Activated CD8-positive, alpha-beta memory T cell treated with anti-CD3 and anti-CD28 coated beads for 48 hours (primary cell): ENCODE results near the gene TFB1M.
"Not testable (repeated sequence)": the region's sequence is repeated elsewhere in the genome, so short reads cannot be mapped to it uniquely, and the experiment has no call there.

Experiments used
- DNase-seq, 3 experiments: peaks; one replicate each; pipeline ENCODE4 v3.0.0-alpha.2; 2020; ENCODE audit warnings: low read depth in 2 of 3, low spot score in 2 of 3

The TFB1M gene

DNA sequence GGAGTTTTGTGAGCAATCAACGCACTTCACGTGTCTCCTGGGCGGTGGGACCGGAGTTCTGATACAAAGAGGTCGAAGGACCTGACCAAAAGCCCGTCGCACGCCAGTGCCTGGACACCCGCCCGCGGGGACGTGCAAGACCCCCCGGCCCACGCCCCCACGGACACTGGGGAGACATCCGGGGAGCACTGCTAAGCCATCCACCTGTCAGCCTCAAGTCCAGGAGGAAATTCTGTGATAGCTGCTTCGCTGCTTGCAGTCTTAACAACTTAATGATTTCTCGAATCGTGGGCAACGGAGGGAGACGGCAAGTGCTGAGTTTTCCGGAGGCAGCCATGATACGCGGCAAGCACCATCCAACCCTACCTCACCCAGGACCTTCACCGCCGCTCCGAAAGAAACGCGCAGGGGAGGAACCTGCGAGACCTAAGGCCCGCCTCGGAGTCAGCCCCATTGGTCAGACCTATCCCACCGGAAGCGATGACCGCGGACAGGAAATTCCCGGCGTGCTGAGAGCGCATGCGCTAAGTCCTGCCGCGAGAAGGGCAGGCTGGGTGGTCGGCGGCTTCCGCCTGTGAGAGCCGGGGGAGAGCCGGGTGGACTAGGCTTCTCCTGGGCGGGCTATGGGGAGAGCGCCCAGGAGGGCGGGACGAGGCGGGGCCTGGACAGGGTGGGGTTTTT lies at the start of gene TFB1M:
Gene TFB1M, minus strand, starts transcription at position 393 of the 681 bp plus-strand sequence. Its CDS starts 56 bp downstream, at position 337.
- DNase-seq = peak; percentile 84 to 99 (median 97)

DNA sequence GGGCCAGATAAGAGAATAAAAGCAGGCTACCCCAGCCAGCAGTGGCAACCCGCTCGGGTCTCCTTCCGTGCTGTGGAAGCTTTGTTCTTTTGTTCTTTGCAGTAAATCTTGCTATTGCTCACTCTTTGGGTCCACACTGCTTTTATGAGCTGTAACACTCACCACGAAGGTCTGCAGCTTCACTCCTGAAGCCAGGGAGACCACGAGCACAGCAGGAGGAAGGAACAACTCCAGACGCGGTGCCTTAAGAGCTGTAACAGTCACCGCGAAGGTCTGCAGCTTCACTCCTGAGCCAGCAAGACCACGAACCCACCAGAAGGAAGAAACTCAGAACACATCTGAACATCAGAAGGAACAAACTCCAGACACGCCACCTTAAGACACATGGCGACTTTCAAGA lies 49.7 kb upstream of the TFB1M start:
- not testable (repeated sequence) for DNase-seq

DNA sequence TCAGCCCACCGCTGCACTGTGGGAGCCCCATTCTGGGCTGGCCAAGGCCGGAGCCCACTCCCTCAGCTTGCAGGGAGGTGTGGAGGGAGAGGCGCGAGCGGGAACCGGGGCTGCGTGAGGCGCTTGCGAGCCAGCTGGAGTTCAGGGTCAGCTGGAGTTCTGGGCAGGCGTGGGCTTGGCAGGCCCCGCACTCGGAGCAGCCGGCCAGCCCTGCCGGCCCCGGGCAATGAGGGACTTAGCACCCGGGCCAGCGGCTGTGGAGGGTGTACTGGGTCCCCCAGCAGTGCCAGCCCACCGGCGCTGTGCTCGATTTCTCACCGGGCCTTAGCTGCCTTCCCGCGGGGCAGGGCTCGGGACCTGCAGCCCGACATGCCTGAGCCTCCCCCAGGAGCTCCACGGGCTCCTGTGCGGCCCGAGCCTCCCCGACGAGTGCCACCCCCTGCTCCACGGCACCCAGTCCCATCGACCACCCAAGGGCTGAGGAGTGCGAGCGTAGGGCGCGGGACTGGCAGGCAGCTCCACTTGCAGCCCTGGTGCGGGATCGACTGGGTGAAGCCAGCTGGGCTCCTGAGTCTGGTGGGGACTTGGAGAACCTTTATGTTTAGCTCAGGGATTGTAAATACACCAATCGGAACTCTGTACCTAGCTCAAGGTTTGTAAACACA lies 48.8 kb upstream of the TFB1M start:
- DNase-seq = not testable (repeated sequence)

DNA sequence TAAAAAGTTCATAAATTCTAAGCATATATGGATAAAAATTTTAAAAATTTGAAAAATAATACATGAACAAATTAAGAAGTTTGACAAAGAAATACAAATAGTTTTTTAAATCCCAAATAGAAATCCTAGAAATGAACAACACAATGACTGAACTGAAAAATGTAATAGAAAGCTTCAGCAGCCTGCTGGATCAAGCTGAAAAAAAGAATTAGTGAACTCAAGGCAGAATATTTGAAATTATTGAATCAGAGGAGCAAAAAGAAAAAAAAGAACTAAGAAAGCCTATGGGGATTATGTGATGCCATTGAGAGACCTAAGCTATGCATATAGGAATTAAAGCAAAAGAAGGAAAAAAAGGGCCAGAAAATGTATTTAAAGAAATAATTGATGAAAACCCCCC lies 39.9 kb upstream of the TFB1M start:
- DNase-seq = no peak

DNA sequence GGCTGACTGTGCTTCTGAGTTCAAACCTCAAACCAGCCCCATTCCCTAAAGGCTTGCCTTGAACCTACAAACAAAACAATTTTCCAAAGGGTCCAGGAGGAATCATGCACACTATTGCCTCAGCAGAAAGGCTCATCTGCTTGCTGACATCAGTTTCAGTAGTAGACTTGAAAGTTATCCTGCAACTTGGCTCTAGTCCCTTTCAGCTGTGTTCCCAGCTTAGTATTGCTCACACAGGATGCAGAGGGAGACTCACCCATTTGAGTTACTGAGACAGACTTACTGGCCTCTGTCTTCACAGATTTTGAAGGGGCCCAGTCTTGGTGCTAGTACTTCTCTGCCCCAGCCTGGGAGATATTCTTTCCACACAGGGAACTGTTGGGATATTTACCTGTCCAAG lies 38.5 kb upstream of the TFB1M start:
- DNase-seq = no peak

DNA sequence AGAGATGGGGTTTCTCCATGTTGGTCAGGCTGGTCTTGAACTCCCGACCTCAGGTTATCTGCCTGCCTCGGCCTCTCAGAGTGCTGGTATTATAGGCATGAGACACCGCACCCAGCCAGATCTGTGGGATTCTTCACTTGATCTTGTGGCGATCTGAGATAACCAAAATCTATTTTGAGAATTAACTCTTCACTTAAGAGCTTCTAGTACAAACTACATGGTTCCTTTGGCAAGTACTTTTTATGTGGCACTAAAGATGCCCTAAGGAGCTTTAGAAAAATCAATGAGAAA lies 37.8 kb upstream of the TFB1M start:
- no peak for DNase-seq

DNA sequence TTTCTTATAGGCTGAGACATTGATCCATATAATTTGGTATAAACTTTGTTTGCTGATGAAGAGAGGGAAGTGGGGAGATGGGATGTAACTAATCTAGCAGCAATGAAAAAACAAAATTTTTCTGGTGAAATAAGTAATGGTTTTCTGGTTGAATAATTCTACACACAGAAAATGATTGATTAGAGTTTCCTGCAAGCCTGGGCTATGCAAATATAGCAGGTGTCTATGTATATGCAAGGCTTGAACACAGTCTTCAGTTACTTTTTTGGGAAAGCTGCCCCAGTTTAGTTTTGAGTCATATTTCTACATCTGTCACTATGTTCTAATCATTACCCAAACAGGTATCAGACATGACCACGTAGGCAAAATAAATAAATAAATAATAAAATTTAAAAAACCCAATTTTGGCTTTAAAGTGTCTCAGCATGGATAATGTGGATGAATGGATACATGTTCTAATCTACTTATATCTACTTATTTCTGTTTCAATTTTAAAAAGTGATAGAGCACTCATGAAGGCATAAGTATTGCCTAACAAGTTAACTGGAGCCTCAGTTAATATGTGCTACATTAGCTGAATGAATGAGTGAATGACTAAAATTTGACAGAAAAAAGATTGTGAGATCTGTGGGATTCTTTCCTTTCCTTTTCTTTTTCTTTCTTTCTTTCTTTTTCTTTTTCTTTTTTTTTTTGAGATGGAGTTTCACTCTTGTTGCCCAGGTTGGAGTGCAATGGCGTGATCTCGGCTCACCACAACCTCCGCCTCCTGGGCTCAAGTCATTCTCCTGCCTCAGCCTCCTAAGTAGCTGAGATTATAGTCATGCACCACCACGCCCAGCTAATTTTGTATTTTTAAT lies 37.2 kb upstream of the TFB1M start:
- no peak for DNase-seq

DNA sequence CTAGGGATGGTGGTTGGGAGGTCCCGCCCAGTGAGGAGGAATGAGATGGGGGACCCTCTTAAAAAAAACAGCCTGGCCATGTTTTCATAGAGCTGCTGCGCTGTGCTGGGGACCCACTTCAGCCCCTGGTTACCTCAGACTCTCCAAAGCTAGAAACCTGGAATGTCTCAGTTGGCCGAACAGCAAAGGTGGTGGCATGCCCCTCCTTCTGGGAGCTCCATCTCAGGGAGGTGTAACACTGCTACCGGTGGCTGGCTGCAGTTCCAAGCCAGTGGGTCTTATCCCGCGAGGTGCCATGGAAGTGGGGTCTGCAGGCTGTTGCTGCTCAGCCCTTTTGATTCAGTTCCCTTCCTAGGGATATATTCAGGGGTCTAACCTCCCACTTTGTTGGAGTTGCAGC lies 35.7 kb upstream of the TFB1M start:
- no peak for DNase-seq

DNA sequence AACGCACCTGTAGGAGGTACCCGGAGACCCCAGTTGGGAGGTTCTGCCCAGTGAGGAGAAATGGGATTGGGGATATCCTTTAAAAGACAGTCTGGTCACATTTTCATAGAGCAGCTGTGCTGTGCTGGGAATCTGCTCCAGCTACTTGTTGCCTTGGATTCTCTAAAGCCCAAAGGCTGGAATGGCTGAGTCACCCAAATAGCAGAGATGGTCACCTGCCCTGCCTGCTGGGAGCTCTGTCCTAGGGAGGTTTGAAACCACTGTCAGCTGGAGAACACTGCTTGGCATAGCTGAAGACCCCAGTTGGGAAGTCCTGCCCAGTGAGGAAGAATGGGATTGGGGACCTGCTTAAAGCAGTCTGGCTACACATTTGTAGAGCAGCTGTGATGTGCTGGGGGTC lies 34.8 kb upstream of the TFB1M start:
- DNase-seq = no peak

DNA sequence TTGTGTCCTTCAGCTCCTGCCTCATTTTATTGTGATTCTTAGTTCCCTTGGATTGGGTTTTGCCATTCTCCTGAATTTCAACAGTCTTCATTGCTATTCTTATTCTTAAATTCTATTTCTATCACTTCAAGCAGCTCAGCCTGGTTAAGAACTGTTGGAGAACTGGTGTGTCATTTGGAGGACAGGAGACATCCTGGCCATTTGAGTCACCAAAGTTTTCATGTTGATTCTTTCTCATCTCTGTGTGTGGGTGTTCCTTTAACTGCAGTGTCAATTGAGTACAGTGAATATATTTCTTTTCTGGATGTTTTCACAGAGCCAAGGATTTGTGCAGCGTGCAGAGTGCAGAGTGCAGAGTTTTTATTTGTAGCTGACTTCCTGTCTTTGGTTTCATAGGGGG lies 33.5 kb upstream of the TFB1M start:
- no peak for DNase-seq

DNA sequence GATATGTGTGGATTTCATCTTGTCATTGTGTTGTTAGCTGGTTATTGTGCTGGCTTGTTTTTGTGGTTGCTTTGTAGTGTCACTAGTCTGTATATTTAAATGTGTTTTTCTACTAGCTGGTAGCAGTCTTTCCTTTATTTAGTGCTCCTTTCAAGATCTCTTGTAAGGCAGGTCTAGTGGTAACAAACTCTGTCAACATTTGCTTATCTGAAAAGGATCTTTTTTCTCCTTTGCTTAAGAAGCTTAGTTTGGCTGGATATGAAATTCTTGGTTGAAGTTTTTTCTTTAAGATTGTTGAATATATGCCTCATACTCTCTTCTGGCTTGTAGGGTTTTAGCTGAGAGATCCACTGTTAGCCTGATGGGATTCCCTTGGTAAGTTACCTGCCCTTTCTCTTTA lies 32.7 kb upstream of the TFB1M start:
- no peak for DNase-seq

DNA sequence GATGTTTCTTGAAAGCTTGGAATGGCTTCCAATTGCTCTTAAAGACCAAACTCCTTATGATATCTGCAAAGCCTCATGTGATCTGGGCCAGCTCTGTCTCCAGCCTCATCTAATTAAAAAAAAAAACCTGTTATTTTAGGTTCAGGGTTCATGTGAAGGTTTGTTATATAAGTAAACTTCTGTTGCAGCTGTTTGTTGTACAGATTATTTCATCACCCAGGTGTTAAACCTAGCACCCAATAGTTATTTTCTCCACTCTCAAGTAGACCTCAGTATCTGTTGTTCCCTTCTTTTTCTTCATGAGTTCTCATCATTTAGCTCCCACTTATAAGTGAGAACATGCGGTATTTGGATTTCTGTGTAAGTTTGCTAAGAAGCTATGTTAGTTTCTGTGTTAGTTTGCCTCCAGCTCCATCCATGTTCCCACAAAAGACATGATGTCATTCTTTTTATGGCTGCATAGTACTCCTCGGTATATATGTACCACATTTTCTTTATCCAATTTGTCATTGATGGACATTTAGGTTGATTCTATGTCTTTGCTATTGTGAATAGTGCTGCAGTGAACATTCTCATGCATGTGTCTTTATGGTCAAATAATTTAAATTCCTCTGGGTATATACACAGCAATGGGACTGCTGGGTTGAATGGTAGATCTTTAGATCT lies 30.2 kb upstream of the TFB1M start:
- DNase-seq = no peak

DNA sequence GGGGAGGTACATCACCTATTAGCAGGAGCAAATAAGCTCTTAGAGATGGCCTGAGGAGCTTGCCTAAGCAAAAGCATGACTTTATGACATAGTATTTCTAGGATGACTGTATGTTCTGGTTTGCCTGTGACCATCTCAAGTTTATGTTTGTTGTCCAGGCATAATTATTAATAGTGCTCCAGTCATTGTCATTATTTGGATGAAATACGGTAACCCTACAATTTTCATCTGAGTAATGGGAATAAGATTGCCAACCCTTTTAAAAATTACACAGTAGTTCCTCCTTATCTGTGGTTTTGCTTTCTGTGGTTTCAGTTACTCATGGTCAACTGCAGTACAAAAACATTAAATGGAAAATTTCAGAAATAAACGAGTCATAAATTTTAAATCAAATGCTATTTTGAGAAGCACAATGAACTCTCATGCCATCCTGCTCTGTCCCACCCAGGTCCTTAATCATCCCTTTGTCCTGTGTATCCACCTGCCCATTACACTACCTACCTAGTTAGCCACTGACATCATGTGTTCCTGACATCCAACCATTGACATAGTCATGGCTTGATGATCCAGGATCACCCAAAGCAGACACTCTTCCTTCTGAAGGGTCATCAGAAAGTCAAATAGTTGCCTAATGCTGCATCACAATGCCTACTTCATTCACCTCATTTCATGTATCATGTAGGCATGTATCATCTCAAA lies 27.0 kb upstream of the TFB1M start:
- DNase-seq = no peak

DNA sequence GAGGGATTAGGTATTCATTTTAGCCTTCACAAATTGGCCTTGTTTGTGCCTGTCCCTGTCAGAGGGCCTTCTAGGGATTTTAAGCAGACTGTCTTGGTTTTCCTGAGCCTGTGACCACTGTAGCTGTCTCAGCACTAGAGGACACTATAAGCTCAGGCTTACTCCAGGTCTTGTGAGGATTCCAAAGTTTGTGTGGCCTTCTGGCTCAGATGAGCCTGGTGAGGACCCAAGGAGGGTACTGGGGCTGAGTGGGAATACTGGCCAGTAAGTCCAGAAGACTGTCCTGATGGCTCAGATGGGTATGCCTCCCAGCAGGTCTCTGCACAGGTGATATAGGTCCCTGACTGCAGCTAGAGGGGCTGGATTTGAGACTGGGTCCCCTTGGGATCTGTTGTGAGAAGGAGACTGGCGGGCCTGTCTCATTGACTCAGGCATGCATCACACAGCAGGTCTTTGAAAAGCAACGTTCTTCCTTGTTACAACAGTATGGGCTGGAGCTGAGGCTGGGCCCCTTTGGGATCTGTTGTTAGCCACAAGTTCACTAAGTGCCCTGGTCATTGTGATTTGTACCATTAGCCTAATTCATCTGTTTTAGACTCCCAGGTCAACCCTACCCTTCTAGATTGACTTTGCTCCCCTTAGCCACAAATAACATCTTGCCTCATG lies 26.3 kb upstream of the TFB1M start:
- no peak for DNase-seq

DNA sequence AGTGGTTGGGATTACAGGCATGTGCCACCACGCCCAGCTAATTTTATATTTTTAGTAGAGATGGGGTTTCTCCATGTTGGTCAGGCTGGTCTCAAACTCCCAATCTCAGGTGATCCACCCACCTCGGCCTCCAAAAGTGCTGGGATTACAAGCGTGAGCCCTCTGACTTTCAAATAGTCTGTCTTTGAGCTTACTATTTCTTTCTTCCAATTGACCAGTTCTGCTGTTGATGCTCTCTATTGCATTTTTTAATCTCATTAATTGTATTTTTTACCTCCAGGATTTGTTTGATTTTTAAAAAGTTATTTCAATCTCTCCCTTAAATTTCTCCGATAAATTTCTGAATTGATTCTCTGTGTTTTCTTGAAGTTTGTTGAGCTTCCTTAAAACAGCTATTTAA lies 25.6 kb upstream of the TFB1M start:
- DNase-seq = not testable (repeated sequence)

DNA sequence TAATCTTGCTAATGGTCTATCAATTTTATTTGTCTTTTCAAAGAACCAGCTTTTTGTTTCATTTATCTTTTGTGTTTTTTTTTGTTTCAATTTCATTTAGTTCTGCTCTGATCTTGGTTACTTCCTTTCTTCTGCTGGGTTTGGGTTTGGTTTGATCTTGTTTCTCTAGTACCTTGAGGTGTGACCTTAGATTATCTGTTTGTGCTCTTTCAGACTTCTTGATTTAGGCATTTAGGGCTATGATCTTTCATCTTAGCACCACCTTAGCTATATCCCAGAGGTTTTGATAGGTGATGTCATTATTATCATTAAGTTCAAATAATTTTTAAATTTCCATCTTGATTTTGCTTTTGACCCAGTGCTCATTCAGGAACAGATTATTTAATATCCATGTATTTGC lies 24.0 kb upstream of the TFB1M start:
- DNase-seq = not testable (repeated sequence)

DNA sequence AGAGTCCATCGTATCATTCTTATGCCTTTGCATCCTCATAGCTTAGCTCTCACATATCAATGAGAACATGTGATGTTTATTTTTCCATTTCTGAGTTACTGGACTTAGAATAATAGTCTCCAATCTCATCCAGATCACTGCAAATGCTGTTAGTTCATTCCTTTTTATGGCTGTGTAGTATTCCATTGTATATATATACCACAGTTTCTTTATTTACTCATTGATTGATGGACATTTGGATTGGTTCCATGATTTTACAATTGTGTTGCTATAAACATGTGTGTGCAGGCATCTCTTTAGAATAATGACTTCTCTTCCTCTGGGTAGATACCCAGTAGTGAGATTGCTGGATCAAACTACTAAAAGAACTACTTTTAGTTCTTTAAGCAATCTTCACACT lies 21.0 kb upstream of the TFB1M start:
- DNase-seq = no peak

DNA sequence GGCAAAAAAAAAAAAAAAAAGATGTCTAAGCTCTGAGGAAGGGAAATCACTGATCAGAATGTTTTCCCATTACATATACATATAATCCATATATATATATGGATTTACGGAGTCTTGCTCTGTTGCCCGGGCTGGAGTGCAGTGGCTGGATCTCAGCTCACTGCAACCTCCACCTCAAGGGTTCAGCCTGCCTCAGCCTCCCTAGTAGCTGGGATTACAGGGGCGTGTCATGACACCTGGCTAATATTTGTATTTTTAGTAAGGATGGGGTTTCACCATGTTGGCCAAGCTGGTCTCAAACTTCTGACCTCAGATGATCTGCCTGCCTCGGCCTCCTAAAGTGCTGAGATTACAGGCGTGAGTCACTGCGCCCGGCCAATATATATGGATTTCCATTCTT lies 19.8 kb upstream of the TFB1M start:
- not testable (repeated sequence) for DNase-seq

DNA sequence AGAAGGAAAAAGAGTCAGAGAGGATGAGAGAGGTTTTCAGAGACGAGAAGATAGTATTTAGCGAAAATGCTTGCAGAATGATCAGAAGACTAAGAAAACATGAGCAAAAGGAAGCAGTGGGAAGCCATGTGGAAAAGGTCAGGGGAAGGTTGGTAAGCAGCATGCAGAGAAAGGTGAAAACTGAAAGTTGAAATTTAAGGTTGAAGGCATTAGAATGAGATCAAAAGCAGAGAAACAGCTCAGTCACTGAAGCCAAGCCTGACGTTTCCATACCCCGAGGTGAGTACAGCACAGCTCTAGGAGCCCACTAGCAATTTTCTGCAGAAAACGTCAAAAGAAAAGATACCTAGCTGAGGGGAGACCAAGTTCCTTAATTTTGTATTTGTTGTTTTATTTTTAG lies 19.1 kb upstream of the TFB1M start:
- no peak for DNase-seq

DNA sequence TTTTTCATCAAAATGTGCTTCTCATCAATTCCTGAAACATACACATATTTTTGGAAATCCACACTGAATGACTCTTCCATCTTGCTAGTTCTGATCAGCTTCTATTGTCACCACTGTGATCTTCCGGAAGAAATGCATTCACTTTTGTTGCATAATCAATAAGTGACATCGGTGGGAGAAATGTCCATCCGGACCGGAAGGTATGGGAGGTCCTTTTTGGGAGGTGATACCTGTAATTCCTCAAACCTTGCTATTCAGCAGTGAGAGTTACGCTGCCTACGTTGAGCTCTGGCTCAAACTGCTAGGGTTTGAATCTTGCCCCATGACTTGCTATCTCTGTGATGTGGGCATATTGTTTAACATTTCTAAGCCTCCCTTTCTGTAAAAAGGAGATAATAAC lies 16.6 kb upstream of the TFB1M start:
- DNase-seq = no peak
